ENCODE results near the gene NRDC. TPM values are rescaled to one million over a fixed set of nuclear protein-coding genes. Genes with fewer than 3 reads are reported as not detected.

Gene NRDC
- total RNA-seq, 3 donors from 2014 or later: 90.6 to 103 (median 97.5) TPM

- Histone ChIP-seq H3K27ac (no peak overlapping the region), H3K4me1 (peaks cover 0 to 6% of the 10 kb centered on the region in 2 donors), H3K27me3 (no peaks in the 10 kb centered on the region), H3K4me3 (no peak overlapping the region), H3K36me3 (no peaks in the 10 kb centered on the region), H3K9me3 (no peaks in the 10 kb centered on the region)
- intact Hi-C loops (cut with DNase I; ENCODE audit: low total_unique reads): no loop called here
- no peak for TF ChIP-seq POLR2A (IDR thresholded peaks at IDR 0.05)
- no peak for TF ChIP-seq POLR2AphosphoS5 (IDR thresholded peaks at IDR 0.05)
- TF ChIP-seq CTCF (IDR thresholded peaks at IDR 0.05): no peak
- DNase-seq (ENCODE audit: low spot score in 2 of 2): no peak
These were observed 137.3 kb downstream of the NRDC start for GRCh38 chr1:51741121-51741681.

- H3K27ac ChIP-seq: no peak overlapping the region
- H3K36me3 ChIP-seq: no peaks in the 10 kb centered on the region
- TF ChIP-seq POLR2AphosphoS5 (IDR thresholded peaks at IDR 0.05) (no peak), POLR2A (IDR thresholded peaks at IDR 0.05) (no peak), CTCF (IDR thresholded peaks at IDR 0.05) (no peak)
- no peaks in the 10 kb centered on the region for H3K27me3 ChIP-seq
- H3K4me1 ChIP-seq: peaks cover 0 to 6% of the 10 kb centered on the region in 2 donors
- intact Hi-C loops (cut with DNase I; ENCODE audit: low total_unique reads): no loop called here
- H3K4me3 ChIP-seq: no peak overlapping the region
- DNase-seq (ENCODE audit: low spot score in 2 of 2): no peak
- no peaks in the 10 kb centered on the region for H3K9me3 ChIP-seq
These were observed 137.9 kb downstream of the NRDC start for GRCh38 chr1:51740652-51741051.

Other genes with a start within 250 kb of the NRDC start
- 1 to 10 TPM in 1 of 3 donors, under 1 TPM in 1, not detected in 1; 0.66 to 1.3 TPM for gene RAB3B, start 112.0 kb upstream of the NRDC start, total RNA-seq
- gene KTI12, start 155.1 kb upstream of the NRDC start, total RNA-seq: 10 to 100 TPM in 1 of 3 donors, 1 to 10 TPM in 2; 4.4 to 13.6 (median 7.9) TPM
- 10 to 100 TPM; 35.1 to 48.4 (median 37.6) TPM for gene TXNDC12, start 176.5 kb upstream of the NRDC start, total RNA-seq
- 10 to 100 TPM; 47.5 to 66.2 (median 59.0) TPM for gene BTF3L4, start 177.6 kb upstream of the NRDC start, total RNA-seq